ENCODE measurements around the gene GNA15. TPM values are rescaled to one million over a fixed set of nuclear protein-coding genes. Genes with fewer than 3 reads are reported as not detected.

The GNA15 gene
- total RNA-seq, 4 donors from 2014 or later: 1.2 to 7.2 (median 2.9) TPM

DNA sequence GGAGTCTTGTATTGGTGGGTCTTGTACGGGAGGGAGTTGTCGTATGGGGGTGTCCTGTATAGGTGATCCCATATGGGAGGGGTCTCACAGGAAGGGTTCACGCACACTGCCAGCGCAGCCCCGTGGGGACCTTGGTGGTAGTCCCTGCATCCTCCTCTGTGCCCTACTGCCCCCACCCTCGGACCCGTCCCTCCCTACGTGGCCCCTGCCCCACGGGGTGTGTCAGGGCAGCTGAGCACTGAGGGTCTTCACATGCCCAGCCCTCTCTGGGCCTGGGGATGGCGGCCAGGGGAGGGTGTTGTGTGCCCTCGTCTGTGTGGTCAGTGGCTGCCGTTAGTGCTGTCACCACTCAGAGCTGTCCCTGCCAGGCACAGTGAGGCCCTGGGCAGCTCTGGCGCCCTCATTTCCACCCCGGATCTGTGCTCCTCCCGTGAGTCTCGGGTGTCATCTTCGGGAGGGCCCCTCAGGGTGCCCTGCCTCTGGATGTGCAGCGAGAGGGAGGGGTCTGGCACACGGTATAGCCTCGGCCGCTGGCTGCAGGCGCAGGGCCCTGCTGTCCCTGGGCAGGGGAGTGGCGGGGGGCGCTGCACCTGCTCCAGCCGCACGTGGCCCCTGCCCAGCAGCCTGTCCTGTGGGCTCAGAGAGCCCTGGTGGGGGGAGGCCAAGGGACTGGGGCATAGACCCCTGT, 16.0 kb upstream of the GNA15 start:
- H3K36me3 ChIP-seq: no peaks in the 10 kb centered on the region
- intact Hi-C loops (cut with DNase I; ENCODE audit: low total_unique reads): no loop called here

GRCh38 chr19:3120611-3121276, 15.1 kb upstream of the GNA15 start:
- intact Hi-C loops (cut with DNase I; ENCODE audit: low total_unique reads): no loop called here
- no peaks in the 10 kb centered on the region for H3K27me3 ChIP-seq
- no peak for DNase-seq
- no peak for TF ChIP-seq CTCF (IDR thresholded peaks at IDR 0.05)
- H3K9me3 ChIP-seq: no peaks in the 10 kb centered on the region
- H3K4me3 ChIP-seq: no peak overlapping the region
- H3K4me1 ChIP-seq: no peaks in the 10 kb centered on the region
- H3K27ac ChIP-seq: no peak overlapping the region
- no peaks in the 10 kb centered on the region for H3K36me3 ChIP-seq

More for the DNA sequence above, 16.0 kb upstream of the GNA15 start:
- no peak for DNase-seq
- Histone ChIP-seq H3K4me3 (no peak overlapping the region), H3K27ac (no peak overlapping the region), H3K4me1 (no peaks in the 10 kb centered on the region), H3K9me3 (no peaks in the 10 kb centered on the region), H3K27me3 (no peaks in the 10 kb centered on the region)
- no peak for TF ChIP-seq POLR2A (IDR thresholded peaks at IDR 0.05)
- TF ChIP-seq CTCF (IDR thresholded peaks at IDR 0.05): no peak

DNA sequence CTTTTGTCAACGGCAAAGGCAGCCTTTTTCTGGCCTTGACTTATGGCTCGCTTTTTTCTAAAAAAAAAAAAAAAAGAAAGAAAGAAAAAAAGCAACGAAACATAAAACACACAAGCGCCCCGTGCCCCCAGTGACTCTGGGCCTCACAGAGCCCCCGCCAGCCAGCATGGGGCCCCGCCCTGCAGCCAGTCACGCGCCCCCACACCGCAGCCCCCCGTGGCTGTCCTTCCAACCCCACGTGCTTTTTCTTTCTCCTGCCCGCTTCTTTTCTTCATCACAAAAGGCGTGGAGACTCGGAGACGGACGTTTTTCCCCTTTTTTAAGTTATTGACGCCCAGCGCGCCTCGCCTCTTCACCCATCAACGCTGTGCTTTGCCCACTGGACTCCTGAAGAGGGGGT, 14.4 kb upstream of the GNA15 start:
- no peaks in the 10 kb centered on the region for H3K27me3 ChIP-seq

GRCh38 chr19:3121821-3122511, 13.9 kb upstream of the GNA15 start:
- H3K36me3 ChIP-seq: no peaks in the 10 kb centered on the region
- H3K9me3 ChIP-seq: no peaks in the 10 kb centered on the region
- H3K4me3 ChIP-seq: no peak overlapping the region
- H3K27me3 ChIP-seq: no peaks in the 10 kb centered on the region
- DNase-seq: no peak
- no peak overlapping the region for H3K27ac ChIP-seq
- no peaks in the 10 kb centered on the region for H3K4me1 ChIP-seq
- TF ChIP-seq POLR2A (IDR thresholded peaks at IDR 0.05) (no peak), CTCF (IDR thresholded peaks at IDR 0.05) (no peak)
- intact Hi-C loops (cut with DNase I; ENCODE audit: low total_unique reads): no loop called here

More for the DNA sequence above, 14.4 kb upstream of the GNA15 start:
- DNase-seq: no peak
- H3K4me1 ChIP-seq: no peaks in the 10 kb centered on the region
- no peak overlapping the region for H3K27ac ChIP-seq
- intact Hi-C loops (cut with DNase I; ENCODE audit: low total_unique reads): no loop called here
- H3K36me3 ChIP-seq: no peaks in the 10 kb centered on the region
- no peaks in the 10 kb centered on the region for H3K9me3 ChIP-seq
- no peak for TF ChIP-seq POLR2A (IDR thresholded peaks at IDR 0.05)
- H3K4me3 ChIP-seq: no peak overlapping the region

DNA sequence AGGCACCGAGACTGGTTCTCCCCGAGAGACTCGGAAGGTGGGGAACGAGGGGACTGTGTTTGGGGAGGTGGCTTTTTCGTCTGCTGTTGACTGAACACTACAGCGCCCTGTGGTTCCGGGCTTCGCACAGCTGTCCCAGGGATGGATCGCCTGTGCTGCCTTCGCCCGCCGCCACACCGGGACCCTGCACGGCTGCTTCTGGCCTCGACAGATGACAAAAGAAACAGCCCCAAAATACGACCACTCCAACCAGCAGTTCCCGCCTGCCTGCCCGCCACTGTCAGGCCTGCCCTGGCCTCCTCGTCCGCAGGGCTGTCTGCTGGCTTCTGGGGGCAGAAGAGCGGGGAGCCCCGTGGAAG, 13.3 kb upstream of the GNA15 start:
- H3K4me1 ChIP-seq: no peaks in the 10 kb centered on the region
- TF ChIP-seq CTCF (IDR thresholded peaks at IDR 0.05) (no peak), POLR2A (IDR thresholded peaks at IDR 0.05) (no peak)
- intact Hi-C loops (cut with DNase I; ENCODE audit: low total_unique reads): no loop called here
- no peaks in the 10 kb centered on the region for H3K36me3 ChIP-seq
- no peak overlapping the region for H3K4me3 ChIP-seq
- no peaks in the 10 kb centered on the region for H3K9me3 ChIP-seq
- H3K27me3 ChIP-seq: no peaks in the 10 kb centered on the region
- DNase-seq: no peak
- no peak overlapping the region for H3K27ac ChIP-seq
